ENCODE results near the gene VN1R5. TPM values are rescaled to one million over a fixed set of nuclear protein-coding genes. Genes with fewer than 3 reads are reported as not detected.

VN1R5 gene
- total and polyA plus RNA-seq, 7 donors, result not detected

DNA sequence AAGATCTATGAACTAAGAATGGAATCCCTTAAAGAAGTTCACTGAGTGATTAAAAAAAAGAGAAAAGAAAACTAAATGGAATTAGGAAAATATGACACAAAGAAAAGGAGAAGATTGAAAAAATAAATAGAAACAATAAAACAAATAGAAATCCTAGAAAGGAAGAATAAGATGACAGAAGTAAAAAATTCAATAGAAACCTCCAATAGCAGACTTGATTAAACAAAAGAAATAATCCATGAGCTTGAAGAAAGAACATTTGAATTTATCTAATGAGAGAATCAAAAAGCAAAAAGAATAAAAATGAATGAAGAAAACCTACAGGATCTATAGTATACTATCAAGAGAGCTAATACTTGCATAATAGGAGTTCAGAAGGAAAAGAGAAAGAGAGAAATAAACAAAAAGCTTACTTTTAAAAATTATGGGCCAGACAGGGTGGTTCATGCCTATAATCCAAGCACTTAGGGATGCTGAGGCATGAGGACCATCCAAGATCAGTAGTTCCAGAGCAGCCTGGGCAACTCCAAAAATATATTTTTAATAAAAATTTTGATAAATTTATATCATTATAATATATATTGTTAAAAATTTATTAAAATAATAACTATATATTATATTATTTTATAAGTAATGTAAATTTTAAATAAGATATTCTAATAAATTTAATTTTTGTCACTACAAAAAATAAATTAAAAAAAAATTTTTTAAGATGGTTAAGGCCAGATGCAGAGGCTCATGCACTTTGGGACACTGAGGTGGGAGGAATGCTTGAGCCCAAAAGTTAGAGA is 9.4 kb upstream of the VN1R5 start:
- intact Hi-C loops (cut with DNase I), result no loop called here
- H3K9me3 ChIP-seq, result peaks cover 0 to 7% (median 0%) of the 10 kb centered on the region in 4 donors

DNA sequence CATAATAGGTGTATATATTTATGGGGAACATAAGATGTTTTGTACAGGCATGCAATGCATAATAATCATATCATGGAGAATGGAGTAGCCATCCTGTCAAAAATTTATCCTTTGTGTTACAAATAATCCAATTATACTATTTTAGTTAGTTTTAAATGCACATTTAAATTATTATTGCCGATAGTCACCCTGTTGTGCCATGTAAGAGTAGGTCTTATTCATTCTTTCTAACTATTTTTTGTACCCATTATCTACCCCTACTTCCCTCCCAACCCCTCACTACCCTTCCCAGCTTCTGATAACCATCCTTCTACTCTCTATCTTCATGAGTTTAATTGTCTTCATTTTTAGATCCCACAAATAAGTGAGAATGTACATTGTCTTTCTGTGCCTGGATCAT is 8.3 kb upstream of the VN1R5 start:
- H3K36me3 ChIP-seq, result no peaks in the 10 kb centered on the region
- H3K27me3 ChIP-seq, result no peaks in the 10 kb centered on the region
- no peak for TF ChIP-seq POLR2A (IDR thresholded peaks at IDR 0.05)
- TF ChIP-seq POLR2AphosphoS5 (IDR thresholded peaks at IDR 0.05), result no peak
- TF ChIP-seq EP300 (IDR thresholded peaks at IDR 0.05), result no peak
- TF ChIP-seq, protein P1, sequence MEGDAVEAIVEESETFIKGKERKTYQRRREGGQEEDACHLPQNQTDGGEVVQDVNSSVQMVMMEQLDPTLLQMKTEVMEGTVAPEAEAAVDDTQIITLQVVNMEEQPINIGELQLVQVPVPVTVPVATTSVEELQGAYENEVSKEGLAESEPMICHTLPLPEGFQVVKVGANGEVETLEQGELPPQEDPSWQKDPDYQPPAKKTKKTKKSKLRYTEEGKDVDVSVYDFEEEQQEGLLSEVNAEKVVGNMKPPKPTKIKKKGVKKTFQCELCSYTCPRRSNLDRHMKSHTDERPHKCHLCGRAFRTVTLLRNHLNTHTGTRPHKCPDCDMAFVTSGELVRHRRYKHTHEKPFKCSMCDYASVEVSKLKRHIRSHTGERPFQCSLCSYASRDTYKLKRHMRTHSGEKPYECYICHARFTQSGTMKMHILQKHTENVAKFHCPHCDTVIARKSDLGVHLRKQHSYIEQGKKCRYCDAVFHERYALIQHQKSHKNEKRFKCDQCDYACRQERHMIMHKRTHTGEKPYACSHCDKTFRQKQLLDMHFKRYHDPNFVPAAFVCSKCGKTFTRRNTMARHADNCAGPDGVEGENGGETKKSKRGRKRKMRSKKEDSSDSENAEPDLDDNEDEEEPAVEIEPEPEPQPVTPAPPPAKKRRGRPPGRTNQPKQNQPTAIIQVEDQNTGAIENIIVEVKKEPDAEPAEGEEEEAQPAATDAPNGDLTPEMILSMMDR (IDR thresholded peaks at IDR 0.05), result no peak
- H3K9me3 ChIP-seq, result peaks cover 0 to 7% (median 0%) of the 10 kb centered on the region in 4 donors
- no peak overlapping the region for H3K4me3 ChIP-seq
- intact Hi-C loops (cut with DNase I), result no loop called here
- WGBS, 2 donors, result 98 to 100% methylated on average over 1 of the region's 1 CpG
- DNase-seq, result no peak
- no peak overlapping the region for H3K27ac ChIP-seq
- no peaks in the 10 kb centered on the region for H3K4me1 ChIP-seq

More for the DNA sequence above, 9.4 kb upstream of the VN1R5 start:
- DNase-seq, result no peak
- no peak for TF ChIP-seq EP300 (IDR thresholded peaks at IDR 0.05)
- H3K27ac ChIP-seq, result no peak overlapping the region
- H3K36me3 ChIP-seq, result no peaks in the 10 kb centered on the region
- H3K4me1 ChIP-seq, result no peaks in the 10 kb centered on the region
- no peaks in the 10 kb centered on the region for H3K27me3 ChIP-seq
- no peak overlapping the region for H3K4me3 ChIP-seq

DNA sequence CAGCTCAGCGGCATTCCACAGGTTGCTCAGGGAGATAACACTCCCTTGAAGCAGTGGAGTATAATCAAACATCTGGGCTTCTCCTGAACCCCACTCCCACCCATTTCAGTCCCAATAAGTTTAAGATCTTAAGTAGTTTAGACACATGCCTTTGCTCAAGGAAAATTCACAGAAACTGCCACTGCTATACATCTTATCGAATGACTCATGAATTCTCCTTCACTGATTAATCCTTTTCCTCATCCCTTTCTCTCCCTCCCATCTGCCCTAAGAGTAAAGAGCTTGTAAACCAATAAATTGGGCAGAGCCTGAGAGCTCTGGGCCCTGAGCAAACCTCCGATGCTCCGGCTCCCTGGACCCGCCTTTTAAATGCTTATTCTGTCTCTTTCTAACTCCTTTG is 10.2 kb downstream of the VN1R5 start:
- intact Hi-C loops (cut with DNase I), result no loop called here
- DNase-seq, result no peak
- Histone ChIP-seq H3K27me3 (no peaks in the 10 kb centered on the region), H3K27ac (no peak overlapping the region), H3K9me3 (peaks cover 0 to 6% (median 0%) of the 10 kb centered on the region in 4 donors), H3K4me3 (no peak overlapping the region), H3K36me3 (no peaks in the 10 kb centered on the region), H3K4me1 (no peaks in the 10 kb centered on the region)
- 56 to 78% methylated on average over 5 of the region's 5 CpGs for WGBS, 2 donors
- TF ChIP-seq EP300 (IDR thresholded peaks at IDR 0.05) (no peak), POLR2A (IDR thresholded peaks at IDR 0.05) (no peak), POLR2AphosphoS5 (IDR thresholded peaks at IDR 0.05) (no peak)
- TF ChIP-seq, protein P1 (IDR thresholded peaks at IDR 0.05), result no peak

DNA sequence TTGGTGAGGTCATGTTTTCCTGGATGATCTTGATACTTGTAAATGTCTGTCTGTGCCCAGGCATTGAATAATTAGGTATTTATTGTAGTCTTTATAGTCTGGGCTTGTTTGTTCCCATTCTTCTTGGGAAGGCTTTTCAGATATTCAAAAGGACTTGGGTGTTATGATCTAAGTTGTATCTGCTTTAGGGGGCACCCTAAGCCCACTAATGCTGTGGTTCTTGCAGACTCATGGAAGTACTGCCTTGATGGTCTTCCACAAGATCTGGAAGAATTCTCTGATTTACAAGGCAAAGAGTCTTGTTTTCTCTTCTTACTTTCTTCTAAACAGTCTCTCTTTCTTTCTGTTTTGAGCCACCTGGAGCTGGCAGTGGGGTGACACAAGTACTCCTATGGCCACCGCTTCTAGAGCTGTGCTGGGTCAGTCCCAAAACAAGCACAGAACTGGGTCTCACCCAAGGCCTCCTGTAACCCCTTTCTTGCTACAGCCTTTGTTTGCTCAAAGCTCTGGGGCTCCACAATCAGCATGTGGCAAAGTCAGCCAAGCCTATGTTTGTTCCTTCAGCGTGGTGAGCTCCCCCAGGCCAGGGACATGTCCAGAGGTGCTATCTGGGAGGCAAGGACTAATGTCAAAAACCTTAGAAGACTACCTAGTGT is 12.6 kb downstream of the VN1R5 start:
- H3K36me3 ChIP-seq, result no peaks in the 10 kb centered on the region
- H3K27ac ChIP-seq, result no peak overlapping the region
- TF ChIP-seq, protein P1 (IDR thresholded peaks at IDR 0.05), result no peak
- TF ChIP-seq POLR2A (IDR thresholded peaks at IDR 0.05) (no peak), EP300 (IDR thresholded peaks at IDR 0.05) (no peak)
- H3K27me3 ChIP-seq, result no peaks in the 10 kb centered on the region
- peaks cover 0 to 6% (median 0%) of the 10 kb centered on the region in 4 donors for H3K9me3 ChIP-seq
- no peak for DNase-seq
- 79 to 86% methylated on average over 2 of the region's 2 CpGs for WGBS, 2 donors
- intact Hi-C loops (cut with DNase I), result no loop called here
- H3K4me1 ChIP-seq, result peaks cover 0 to 4% (median 0%) of the 10 kb centered on the region in 4 donors
- no peak overlapping the region for H3K4me3 ChIP-seq

DNA sequence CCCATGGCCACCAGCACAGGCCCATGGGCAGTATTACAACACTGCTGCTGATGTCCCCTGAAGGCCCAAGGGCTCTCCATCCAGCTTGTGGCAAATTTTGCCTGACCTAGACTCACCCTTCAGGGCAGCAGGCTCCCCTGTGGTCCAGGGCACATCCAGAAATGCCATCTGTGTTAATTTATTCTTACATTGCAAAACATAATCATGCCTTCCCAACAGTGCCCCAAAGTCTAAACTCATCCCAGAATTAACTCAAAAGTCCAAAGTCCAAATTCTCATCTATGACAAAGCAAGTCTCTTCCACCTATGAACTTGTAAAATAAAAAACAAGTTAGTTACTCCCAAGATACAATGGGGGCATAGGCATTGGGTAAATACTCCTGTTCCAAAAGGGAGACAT is 13.3 kb downstream of the VN1R5 start:
- H3K9me3 ChIP-seq, result peaks cover 0 to 5% (median 0%) of the 10 kb centered on the region in 4 donors
- H3K4me3 ChIP-seq, result no peak overlapping the region
- H3K27ac ChIP-seq, result no peak overlapping the region
- DNase-seq, result no peak
- H3K27me3 ChIP-seq, result no peaks in the 10 kb centered on the region
- intact Hi-C loops (cut with DNase I), result no loop called here
- H3K36me3 ChIP-seq, result no peaks in the 10 kb centered on the region
- TF ChIP-seq POLR2AphosphoS5 (IDR thresholded peaks at IDR 0.05) (no peak), EP300 (IDR thresholded peaks at IDR 0.05) (no peak), POLR2A (IDR thresholded peaks at IDR 0.05) (no peak)
- TF ChIP-seq, protein P1 (IDR thresholded peaks at IDR 0.05), result no peak
- H3K4me1 ChIP-seq, result peaks cover 0 to 4% (median 0%) of the 10 kb centered on the region in 4 donors
